ENCODE results near the gene PDIA5.

Gene PDIA5

GRCh38 chr3:123188058-123188457 is 121.2 kb downstream of the PDIA5 start:
- DNase-seq, result no peak

GRCh38 chr3:123193448-123194101 is 126.8 kb downstream of the PDIA5 start:
- DNase-seq, result no peak

GRCh38 chr3:123194552-123194951 is 127.7 kb downstream of the PDIA5 start:
- DNase-seq, result no peak

GRCh38 chr3:123198372-123198771 is 131.5 kb downstream of the PDIA5 start:
- no peak for DNase-seq

GRCh38 chr3:123201223-123201556 is 134.4 kb downstream of the PDIA5 start:
- DNase-seq, result no peak

GRCh38 chr3:123201557-123202427 is 135.0 kb downstream of the PDIA5 start, which contains the start of gene SEC22A:
SEC22A (plus strand) TSS chr3:123201943; CDS start chr3:123209218, 7,275 bp downstream.
- peak; percentile 91 for DNase-seq

- DNase-seq, result no peak
Observed at GRCh38 chr3:123202451-123202850, 135.6 kb downstream of the PDIA5 start.
